GM21717 (cell line): ENCODE results near the gene GPR37L1.
"Not testable (repeated sequence)": the region's sequence is repeated elsewhere in the genome, so short reads cannot be mapped to it uniquely, and the experiment has no call there.

Experiments used
- ATAC-seq: cut with Tn5 transposase; IDR thresholded peaks from one replicate; pipeline ENCODE4 v1.9.1; 2021; ENCODE audit warnings: mild to moderate bottlenecking, moderate library complexity; ENCODE audit not compliant: unreplicated experiment

Gene GPR37L1

GRCh38 chr1:202107801-202108731 is 14.7 kb upstream of the GPR37L1 start:
- ATAC-seq: no peak

- no peak for ATAC-seq
Observed at GRCh38 chr1:202110977-202111376, 11.7 kb upstream of the GPR37L1 start.

DNA sequence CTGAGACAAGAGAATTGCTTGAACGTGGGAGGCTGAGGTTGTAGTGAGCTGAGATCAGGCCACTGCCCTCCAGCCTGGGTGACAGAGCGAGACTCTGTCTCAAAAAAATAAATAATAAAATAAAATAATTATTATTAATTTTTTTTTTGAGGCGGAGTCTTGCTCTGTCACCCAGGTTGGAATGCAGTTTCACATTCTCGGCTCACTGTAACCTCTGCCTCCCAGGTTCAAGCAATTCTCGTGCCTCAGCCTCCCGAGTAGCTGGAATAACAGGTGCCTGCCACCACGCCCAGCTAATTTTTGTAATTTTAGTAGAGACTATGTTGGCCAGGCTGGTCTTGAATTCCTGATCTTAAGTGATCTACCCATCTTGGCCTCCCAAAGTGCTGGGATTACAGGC is 11.1 kb upstream of the GPR37L1 start:
- not testable (repeated sequence) for ATAC-seq

DNA sequence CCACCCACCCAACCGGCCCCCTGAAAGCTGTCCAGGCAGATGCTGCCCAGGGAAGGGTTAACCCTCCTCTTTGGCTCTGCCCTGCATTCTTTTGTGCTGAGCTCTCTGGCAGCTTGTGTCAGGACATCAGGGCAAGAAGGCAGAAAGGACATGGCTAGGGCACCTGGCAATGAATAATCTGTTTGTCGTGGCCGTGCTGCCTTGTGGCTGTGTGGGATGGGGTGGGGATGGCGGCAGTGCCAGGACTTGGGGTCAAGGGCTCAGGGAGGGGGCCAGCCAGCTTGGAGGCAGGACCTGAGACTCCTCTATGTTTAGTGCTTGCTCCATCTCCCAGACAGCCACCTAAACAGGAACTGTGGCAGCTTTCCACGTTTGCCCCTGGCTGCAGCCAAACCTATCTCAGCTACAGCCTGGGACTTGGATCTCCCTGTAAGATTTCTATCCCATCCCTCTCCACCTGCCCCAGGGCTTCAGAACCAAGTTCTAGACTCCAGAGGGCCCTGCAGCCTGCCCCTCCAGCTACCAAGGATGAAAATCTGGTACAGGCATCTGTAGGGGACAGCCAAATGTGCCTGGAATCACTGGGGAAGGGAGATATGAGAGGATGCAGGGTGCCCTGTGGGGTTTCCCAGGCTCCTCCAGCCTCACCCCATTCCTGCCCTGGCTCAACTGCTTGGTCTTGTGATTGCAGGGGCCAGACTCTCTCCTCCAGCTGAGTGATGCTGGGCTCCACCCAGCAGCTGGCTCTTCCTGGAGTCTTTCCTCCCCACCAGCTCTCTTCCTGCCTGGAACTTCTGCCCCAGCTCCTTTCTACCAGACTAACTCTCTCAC is 9.6 kb upstream of the GPR37L1 start:
- no peak for ATAC-seq

- no peak for ATAC-seq
Observed at GRCh38 chr1:202113690-202114300, 8.9 kb upstream of the GPR37L1 start.

DNA sequence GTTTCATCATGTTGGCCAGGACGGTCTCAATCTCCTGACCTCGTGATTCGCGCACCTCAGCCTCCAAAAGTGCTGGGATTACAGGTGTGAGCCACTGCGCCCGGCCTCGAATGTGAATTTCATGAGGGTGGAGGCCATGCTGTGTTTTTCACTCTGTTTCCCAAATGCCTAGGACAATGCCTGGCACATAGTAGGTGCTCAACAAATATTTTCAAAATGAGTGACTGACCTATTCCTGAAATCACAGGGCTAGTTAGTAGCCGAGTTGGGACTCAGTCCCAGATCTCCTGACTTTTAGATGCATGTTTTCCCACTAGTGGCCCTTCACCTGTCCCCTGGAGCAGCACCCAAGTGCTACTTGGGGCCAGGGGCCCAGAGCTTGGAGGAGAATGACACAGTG is 6.4 kb upstream of the GPR37L1 start:
- ATAC-seq: no peak

GRCh38 chr1:202117898-202118371 is 4.8 kb upstream of the GPR37L1 start:
- ATAC-seq: no peak

GRCh38 chr1:202121006-202121405 is 1.7 kb upstream of the GPR37L1 start:
- ATAC-seq: no peak

DNA sequence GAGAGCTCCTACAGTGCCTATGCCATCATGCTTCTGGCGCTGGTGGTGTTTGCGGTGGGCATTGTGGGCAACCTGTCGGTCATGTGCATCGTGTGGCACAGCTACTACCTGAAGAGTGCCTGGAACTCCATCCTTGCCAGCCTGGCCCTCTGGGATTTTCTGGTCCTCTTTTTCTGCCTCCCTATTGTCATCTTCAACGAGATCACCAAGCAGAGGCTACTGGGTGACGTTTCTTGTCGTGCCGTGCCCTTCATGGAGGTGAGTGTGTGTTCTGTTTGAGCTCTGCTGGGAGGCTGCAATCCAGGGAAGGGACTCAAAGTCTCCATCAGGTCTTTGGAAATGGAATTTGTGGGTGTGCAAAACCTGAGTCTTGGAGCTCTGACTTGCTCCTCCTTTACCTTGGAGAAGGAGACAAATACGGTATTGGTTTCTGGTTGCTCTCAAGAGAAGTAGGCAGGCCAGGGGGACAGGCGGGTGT is 658 bp downstream of the GPR37L1 start:
- ATAC-seq: no peak

GRCh38 chr1:202124142-202124541 is 1.4 kb downstream of the GPR37L1 start:
- no peak for ATAC-seq

DNA sequence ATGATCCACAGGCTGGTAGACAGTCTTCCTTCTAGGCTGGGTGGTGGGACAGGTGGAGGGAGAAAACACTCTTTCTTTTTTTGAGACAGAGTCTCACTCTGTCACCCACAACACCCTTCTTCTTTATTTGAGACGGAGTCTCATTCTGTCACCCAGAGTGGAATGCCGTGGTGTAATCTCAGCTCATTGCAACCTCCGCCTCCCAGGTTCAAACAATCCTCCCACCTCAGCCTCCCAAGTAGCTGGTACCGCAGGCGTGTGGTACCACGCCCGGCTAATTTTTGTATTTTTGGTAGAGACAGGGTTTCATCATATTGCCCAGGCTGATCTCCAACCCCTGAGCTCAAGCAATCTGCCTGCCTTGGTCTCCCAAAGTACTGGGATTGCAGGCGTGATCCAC is 2.9 kb downstream of the GPR37L1 start:
- ATAC-seq: no peak

DNA sequence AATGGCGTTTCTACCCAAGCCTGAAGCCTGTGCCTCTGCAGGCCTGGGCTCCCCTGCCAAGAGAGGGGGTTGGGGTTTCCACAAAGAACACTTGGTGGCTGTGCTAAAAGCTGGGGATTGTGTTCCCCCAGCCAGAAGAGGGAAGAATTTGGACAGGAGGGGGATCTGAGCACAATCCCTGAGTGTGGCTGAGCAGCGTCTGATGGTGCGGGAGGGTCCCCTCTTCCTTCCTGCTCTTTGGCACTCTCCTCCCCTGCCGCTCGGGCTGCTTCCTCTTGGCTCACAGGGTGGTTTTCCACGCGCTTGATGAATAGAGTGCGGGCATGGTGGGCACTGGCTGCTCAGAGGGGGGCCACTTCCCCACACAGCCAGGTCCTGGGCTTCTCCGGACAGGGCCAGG is 3.7 kb downstream of the GPR37L1 start:
- no peak for ATAC-seq

DNA sequence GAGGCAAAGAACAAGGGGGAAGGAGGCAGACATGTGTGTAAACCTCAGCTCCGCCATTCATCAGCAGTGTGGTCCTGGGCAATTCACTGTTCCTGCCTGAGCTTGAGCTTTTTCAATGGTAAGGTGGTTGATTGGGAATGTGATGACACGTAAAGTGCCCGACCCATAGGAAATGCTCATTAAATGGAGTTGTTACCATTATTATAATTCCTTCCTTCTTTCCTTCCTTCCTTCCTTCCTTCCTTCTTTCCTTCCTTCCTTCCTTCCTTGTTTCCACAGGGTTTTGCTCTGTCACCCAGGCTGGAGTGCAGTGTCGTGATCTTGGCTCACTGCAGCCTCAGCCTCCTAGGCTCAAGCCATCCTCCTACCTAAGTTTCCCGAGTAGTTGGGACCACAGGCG is 4.3 kb downstream of the GPR37L1 start:
- no peak for ATAC-seq

DNA sequence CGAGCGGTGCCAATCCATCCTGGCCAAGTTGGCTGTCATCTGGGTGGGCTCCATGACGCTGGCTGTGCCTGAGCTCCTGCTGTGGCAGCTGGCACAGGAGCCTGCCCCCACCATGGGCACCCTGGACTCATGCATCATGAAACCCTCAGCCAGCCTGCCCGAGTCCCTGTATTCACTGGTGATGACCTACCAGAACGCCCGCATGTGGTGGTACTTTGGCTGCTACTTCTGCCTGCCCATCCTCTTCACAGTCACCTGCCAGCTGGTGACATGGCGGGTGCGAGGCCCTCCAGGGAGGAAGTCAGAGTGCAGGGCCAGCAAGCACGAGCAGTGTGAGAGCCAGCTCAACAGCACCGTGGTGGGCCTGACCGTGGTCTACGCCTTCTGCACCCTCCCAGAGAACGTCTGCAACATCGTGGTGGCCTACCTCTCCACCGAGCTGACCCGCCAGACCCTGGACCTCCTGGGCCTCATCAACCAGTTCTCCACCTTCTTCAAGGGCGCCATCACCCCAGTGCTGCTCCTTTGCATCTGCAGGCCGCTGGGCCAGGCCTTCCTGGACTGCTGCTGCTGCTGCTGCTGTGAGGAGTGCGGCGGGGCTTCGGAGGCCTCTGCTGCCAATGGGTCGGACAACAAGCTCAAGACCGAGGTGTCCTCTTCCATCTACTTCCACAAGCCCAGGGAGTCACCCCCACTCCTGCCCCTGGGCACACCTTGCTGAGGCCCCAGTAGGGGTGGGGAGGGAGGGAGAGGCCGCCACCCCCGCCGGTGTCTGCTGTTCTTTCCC is 5.3 kb downstream of the GPR37L1 start:
- ATAC-seq: no peak

- no peak for ATAC-seq
Observed at GRCh38 chr1:202129453-202130296, 7.0 kb downstream of the GPR37L1 start.

- ATAC-seq: no peak
Observed at GRCh38 chr1:202130297-202130721, 7.6 kb downstream of the GPR37L1 start.

- ATAC-seq: no peak
Observed at GRCh38 chr1:202130816-202131522, 8.3 kb downstream of the GPR37L1 start.

GRCh38 chr1:202131956-202132821 is 9.5 kb downstream of the GPR37L1 start:
- no peak for ATAC-seq
